Adrenal gland (tissue), 12 donors: ENCODE results near the gene LRP10. TPM values are rescaled to one million over a fixed set of nuclear protein-coding genes. Genes with fewer than 3 reads are reported as not detected.

ENCODE experiments used
- DNase-seq, 7 donors: peaks; one replicate each; pipeline ENCODE4 v3.0.0-alpha.2; 2019 to 2020
- H3K27ac ChIP-seq, 5 donors: fragments of 200-600 bp; sonication (generic) in 4 of 5; 1 replicate in 3 of 5; 2 replicates in 2 of 5; pipeline versions ENCODE4 v1.5.1 to v1.8.0; 2016 to 2020; ENCODE audit warnings: mild to moderate bottlenecking in 1 of 5
- H3K27me3 ChIP-seq: fragments of 200-600 bp; 2 replicates; pipeline ENCODE4 v1.8.0; 2021
- H3K36me3 ChIP-seq, 2 donors: fragments of 200-600 bp; replicated peaks in 1 of 2; 1 replicate in 1 of 2; 2 replicates in 1 of 2; pipeline versions ENCODE4 v1.5.1 to v1.8.0; 2018 to 2022
- H3K4me1 ChIP-seq, 2 donors: fragments of 200-600 bp; replicated peaks in 1 of 2; 1 replicate in 1 of 2; 2 replicates in 1 of 2; pipeline versions ENCODE4 v1.5.1 to v1.8.0; 2018 to 2021
- H3K4me3 ChIP-seq, 4 donors: fragments of 200-600 bp; sonication (generic) in 3 of 4; one replicate each; pipeline ENCODE4 v1.5.1; 2016 to 2018
- H3K9me3 ChIP-seq, 3 donors: fragments of 200-600 bp; sonication (generic) in 1 of 3; replicated peaks in 1 of 3; 1 replicate in 2 of 3; 2 replicates in 1 of 3; pipeline versions ENCODE4 v1.5.1 to v1.8.0; 2016 to 2021
- POLR2A ChIP-seq, 2 donors: fragments of 450-650 bp; IDR thresholded peaks; one replicate each; pipeline ENCODE4 v1.6.1; 2017; ENCODE audit warnings: antibody characterized with exemption in 2 of 2, mild to moderate bottlenecking in 2 of 2, moderate library complexity in 1 of 2
- WGBS, 4 donors: extraction: QIAGEN DNeasy Blood & Tissue Kit in 2 of 4; methylation state at CpG; one replicate each; pipeline versions ENCODE4 v1.1.5 to v1.1.7; 2013 to 2017; 5-methylcytosine and 5-hydroxymethylcytosine counted together
- intact Hi-C, 2 donors: fragments of 100-400 bp; cut with DNase I; formaldehyde crosslinking; loops; one replicate each; pipeline versions ENCODE4 v1.14.1 to v1.15.0; 2022 to 2023
- polyA plus RNA-seq, 3 donors: library from polyadenylated mRNA; stranded (reverse); fragments of 200-250 nt in 2 of 3; fragments of 350-450 nt in 1 of 3; fragmentation: Illumina TruSeq in 1 of 3; extraction: RNeasy Lipid Tissue Mini Kit (QIAGEN cat#74804) in 1 of 3; gene quantifications; one replicate each; pipeline ENCODE4 v1.2.3, GENCODE V29; 2013 to 2014
- total RNA-seq, 9 donors: library from RNA; depleted of rRNA in 4 of 9; stranded (reverse); fragments of >200 nt in 4 of 9; fragments of 120-200 nt in 1 of 9; fragmentation: NEBNext Ultra II Directional in 1 of 9; extraction: Animal tissue kit (Norgen Biotek cat#: 25700) in 1 of 9; gene quantifications; one replicate each; pipeline versions ENCODE4 v1.1.0 to v1.2.4, GENCODE V29; 2013 to 2023
- TF ChIP-seq, protein P1 (sequence below), 6 experiments: fragments of 450-650 bp in 4 of 6; fragments of 200-600 bp in 2 of 6; sonication (generic) in 1 of 6; IDR thresholded peaks; 1 replicate in 5 of 6; 2 replicates in 1 of 6; pipeline versions ENCODE4 v1.5.1 to v1.8.0; 2016 to 2021; ENCODE audit warnings: antibody characterized with exemption in 6 of 6, mild to moderate bottlenecking in 2 of 6, moderate library complexity in 1 of 6
- donor health status: healthy with polysubstance abuse.
- donor health status: Bipolar disorder and iron deficiency.
- donor health status: DM: yes; HTN: yes; CAD: no.
- donor health status: DM: no; HTN: no; CAD: no.
- donor health status: DM: no; HTN: no; CAD: no.
- donor health status: DM: yes; HTN: yes; CAD: no.

The LRP10 gene
- total and polyA plus RNA-seq, 12 donors: 13.1 to 207 (median 83.2) TPM

DNA sequence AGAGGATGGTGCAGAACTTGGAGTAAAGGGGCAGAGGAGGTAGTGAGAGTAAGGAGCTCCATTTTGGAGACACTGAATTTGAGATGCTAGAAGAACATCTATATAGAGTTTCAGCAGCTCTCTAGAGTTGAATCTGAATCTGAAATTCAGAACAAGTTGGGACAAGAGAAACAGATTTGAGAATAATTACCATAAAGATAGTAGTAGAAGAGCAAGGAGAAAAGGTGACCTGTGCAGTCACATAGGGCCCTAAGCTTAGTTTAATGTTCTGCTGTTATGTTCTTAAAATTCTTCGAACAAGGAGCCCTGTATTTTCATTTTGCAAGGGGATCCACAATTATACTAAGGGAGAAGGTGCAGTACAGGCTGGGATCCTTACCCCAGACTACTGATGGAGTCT lies 18.9 kb downstream of the LRP10 start:
- DNase-seq: no peak
- Histone ChIP-seq H3K9me3 (no peaks in the 10 kb centered on the region), H3K4me3 (no peak overlapping the region), H3K27ac (no peak overlapping the region), H3K36me3 (no peaks in the 10 kb centered on the region), H3K27me3 (no peaks in the 10 kb centered on the region), H3K4me1 (peaks cover 0 to 9% of the 10 kb centered on the region in 2 donors)
- intact Hi-C loops: no loop called here
- 71 to 90% (median 77%) methylated on average over 1 of the region's 1 CpG for WGBS, 4 donors
- TF ChIP-seq, protein P1, sequence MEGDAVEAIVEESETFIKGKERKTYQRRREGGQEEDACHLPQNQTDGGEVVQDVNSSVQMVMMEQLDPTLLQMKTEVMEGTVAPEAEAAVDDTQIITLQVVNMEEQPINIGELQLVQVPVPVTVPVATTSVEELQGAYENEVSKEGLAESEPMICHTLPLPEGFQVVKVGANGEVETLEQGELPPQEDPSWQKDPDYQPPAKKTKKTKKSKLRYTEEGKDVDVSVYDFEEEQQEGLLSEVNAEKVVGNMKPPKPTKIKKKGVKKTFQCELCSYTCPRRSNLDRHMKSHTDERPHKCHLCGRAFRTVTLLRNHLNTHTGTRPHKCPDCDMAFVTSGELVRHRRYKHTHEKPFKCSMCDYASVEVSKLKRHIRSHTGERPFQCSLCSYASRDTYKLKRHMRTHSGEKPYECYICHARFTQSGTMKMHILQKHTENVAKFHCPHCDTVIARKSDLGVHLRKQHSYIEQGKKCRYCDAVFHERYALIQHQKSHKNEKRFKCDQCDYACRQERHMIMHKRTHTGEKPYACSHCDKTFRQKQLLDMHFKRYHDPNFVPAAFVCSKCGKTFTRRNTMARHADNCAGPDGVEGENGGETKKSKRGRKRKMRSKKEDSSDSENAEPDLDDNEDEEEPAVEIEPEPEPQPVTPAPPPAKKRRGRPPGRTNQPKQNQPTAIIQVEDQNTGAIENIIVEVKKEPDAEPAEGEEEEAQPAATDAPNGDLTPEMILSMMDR (IDR thresholded peaks at IDR 0.05): no peak
- no peak for TF ChIP-seq POLR2A (IDR thresholded peaks at IDR 0.05)

DNA sequence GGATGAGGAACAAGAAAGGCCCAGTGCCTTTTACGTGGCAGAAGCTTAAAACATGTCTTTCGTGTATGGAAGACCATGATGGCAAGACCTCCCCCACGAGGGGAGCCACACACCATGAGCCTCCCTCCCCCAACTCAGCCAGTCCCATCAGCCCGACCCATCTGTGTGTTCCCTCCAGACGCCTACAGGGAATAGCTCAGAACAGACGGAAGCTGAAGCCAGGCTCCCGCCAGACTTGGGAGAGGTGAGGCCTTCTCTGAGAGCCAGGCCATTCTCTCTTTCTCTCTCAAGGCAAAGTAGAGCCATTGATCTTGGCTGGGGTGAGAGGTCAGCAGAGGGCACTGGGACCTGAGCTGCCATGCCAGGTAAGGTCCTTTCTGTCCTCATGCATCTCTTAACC lies 20.9 kb downstream of the LRP10 start:
- no peak for DNase-seq
- Histone ChIP-seq H3K36me3 (no peaks in the 10 kb centered on the region), H3K4me1 (peaks cover 0 to 7% of the 10 kb centered on the region in 2 donors), H3K9me3 (no peaks in the 10 kb centered on the region), H3K27ac (no peak overlapping the region), H3K4me3 (no peak overlapping the region), H3K27me3 (no peaks in the 10 kb centered on the region)
- WGBS, 4 donors: 83 to 100% (median 84%) methylated on average over 5 to 7 of the region's 7 CpGs
- intact Hi-C loops: no loop called here
- no peak for TF ChIP-seq POLR2A (IDR thresholded peaks at IDR 0.05)
- TF ChIP-seq, protein P1 (IDR thresholded peaks at IDR 0.05): no peak

DNA sequence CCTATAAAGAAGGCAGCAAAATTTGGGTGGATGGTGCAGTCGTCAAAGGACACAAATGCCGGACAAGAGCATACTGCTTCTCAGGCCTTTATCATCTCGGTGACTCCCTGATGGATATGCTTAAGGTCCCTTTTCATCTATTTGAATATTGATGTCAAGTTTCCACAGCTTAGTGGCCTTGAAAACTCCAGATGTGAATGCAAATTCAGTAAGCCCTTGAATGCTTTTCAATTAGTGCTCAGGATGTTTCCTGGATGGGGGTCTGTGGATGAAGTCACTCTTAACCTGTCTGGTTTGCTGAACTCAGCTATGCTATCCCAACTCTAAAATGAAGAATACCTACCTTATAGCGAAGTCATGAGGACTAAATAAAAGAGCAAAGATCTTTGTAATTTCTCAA lies 22.2 kb downstream of the LRP10 start:
- Histone ChIP-seq H3K9me3 (no peaks in the 10 kb centered on the region), H3K4me3 (no peak overlapping the region), H3K27me3 (no peaks in the 10 kb centered on the region), H3K27ac (no peak overlapping the region), H3K4me1 (peaks cover 0 to 7% of the 10 kb centered on the region in 2 donors), H3K36me3 (no peaks in the 10 kb centered on the region)
- intact Hi-C loops: no loop called here
- 90 to 93% (median 91%) methylated on average over 4 of the region's 4 CpGs for WGBS, 4 donors
- TF ChIP-seq, protein P1 (IDR thresholded peaks at IDR 0.05): no peak
- no peak for TF ChIP-seq POLR2A (IDR thresholded peaks at IDR 0.05)
- no peak for DNase-seq

DNA sequence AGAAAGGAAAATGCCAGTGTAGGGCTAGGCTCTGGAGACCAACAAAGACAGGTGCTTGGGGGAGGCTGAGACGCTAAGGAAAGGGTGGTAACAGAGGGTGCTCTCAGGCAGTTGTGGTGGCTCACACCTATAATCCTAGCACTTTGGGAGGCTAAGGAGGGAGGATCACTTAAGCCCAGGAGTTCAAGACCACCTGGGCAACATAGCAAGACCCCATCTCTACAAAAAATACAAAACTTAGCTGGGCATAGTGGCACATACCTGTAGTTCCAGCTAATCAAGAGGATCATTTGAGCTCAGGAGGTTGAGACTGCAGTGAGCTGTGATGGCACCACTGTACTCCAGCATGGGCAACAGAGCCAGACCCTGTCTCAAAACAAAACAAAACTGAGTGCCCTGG lies 23.9 kb downstream of the LRP10 start:
- DNase-seq: no peak
- Histone ChIP-seq H3K27me3 (no peaks in the 10 kb centered on the region), H3K4me1 (peaks cover 0 to 9% of the 10 kb centered on the region in 2 donors), H3K9me3 (no peaks in the 10 kb centered on the region), H3K4me3 (no peak overlapping the region), H3K36me3 (peaks cover 0 to 6% of the 10 kb centered on the region in 2 donors), H3K27ac (no peak overlapping the region)
- TF ChIP-seq POLR2A (IDR thresholded peaks at IDR 0.05): no peak
- TF ChIP-seq, protein P1 (IDR thresholded peaks at IDR 0.05): no peak
- WGBS, 4 donors: 93 to 95% (median 94%) methylated on average over 1 of the region's 1 CpG
- intact Hi-C loops: no loop called here
